SK-N-SH treated with all-trans-retinoic acid at 6 μM for 48 hours (cell line): ENCODE measurements around the gene OR9A2.

Experiments used
- ARNTL ChIP-seq: fragments of 450-650 bp; formaldehyde crosslinking; IDR thresholded peaks from 2 replicates; pipeline ENCODE4 v1.5.0; 2020; ENCODE audit warnings: low read depth, mild to moderate bottlenecking, moderate library complexity, borderline replicate concordance
- CSRNP3 ChIP-seq: fragments of 250-450 bp; sonication (Bioruptor Pico); IDR thresholded peaks from 2 replicates; pipeline ENCODE4 v1.5.1; 2021; ENCODE audit warnings: mild to moderate bottlenecking, moderate library complexity
- ESRRG ChIP-seq: fragments of 250-450 bp; sonication (Bioruptor Pico); IDR thresholded peaks from 2 replicates; pipeline ENCODE4 v1.6.1; 2021; ENCODE audit warnings: mild to moderate bottlenecking
- GLIS3 ChIP-seq: fragments of 250-450 bp; sonication (Bioruptor Pico); IDR thresholded peaks from 2 replicates; pipeline ENCODE4 v1.5.0; 2020; ENCODE audit warnings: mild to moderate bottlenecking, moderate library complexity
- ISL1 ChIP-seq: fragments of 250-450 bp; sonication (Bioruptor Pico); IDR thresholded peaks from 2 replicates; pipeline ENCODE4 v2.1.2; 2022; ENCODE audit warnings: mild to moderate bottlenecking, moderate library complexity
- PATZ1 ChIP-seq: fragments of 250-450 bp; sonication (Bioruptor Pico); IDR thresholded peaks from 2 replicates; pipeline ENCODE4 v1.8.0; 2020; ENCODE audit warnings: mild to moderate bottlenecking, moderate library complexity, borderline replicate concordance
- POU6F1 ChIP-seq: fragments of 250-450 bp; sonication (Bioruptor Pico); IDR thresholded peaks from 2 replicates; pipeline ENCODE4 v1.8.0; 2021; ENCODE audit warnings: low read depth, mild to moderate bottlenecking, moderate library complexity, borderline replicate concordance
- RARB ChIP-seq: fragments of 250-450 bp; sonication (Bioruptor Pico); IDR thresholded peaks from 2 replicates; pipeline ENCODE4 v1.8.0; 2021; ENCODE audit warnings: mild to moderate bottlenecking, moderate library complexity
- TCF4 ChIP-seq: fragments of 250-450 bp; sonication (Bioruptor Pico); IDR thresholded peaks from 2 replicates; pipeline ENCODE4 v1.8.0; 2021; ENCODE audit warnings: mild to moderate bottlenecking, moderate library complexity, borderline replicate concordance
- TOX ChIP-seq: fragments of 250-450 bp; sonication (Bioruptor Pico); IDR thresholded peaks from 2 replicates; pipeline ENCODE4 v1.8.0; 2021; ENCODE audit warnings: mild to moderate bottlenecking, moderate library complexity, borderline replicate concordance
- ZFP3 ChIP-seq: fragments of 250-450 bp; sonication (Bioruptor Pico); IDR thresholded peaks from 2 replicates; pipeline ENCODE4 v1.5.0; 2020; ENCODE audit warnings: mild to moderate bottlenecking, moderate library complexity
- ZFP30 ChIP-seq: fragments of 450-650 bp; formaldehyde crosslinking; IDR thresholded peaks from 2 replicates; pipeline ENCODE4 v1.5.0; 2022; ENCODE audit warnings: mild to moderate bottlenecking, moderate library complexity
- ZNF565 ChIP-seq: fragments of 450-650 bp; formaldehyde crosslinking; conservative IDR thresholded peaks from 2 replicates; pipeline ENCODE4 v1.5.0; 2020; ENCODE audit warnings: low read depth, mild to moderate bottlenecking, moderate library complexity

GRCh38 chr7:143027032-143027431 lies at the start of gene OR9A2:
- no peak for TF ChIP-seq ZFP3 (CRISPR knock-in tag)
- TF ChIP-seq ESRRG, result no peak
- TF ChIP-seq TCF4 (CRISPR knock-in tag), result no peak
- no peak for TF ChIP-seq POU6F1 (CRISPR knock-in tag)
- no peak for TF ChIP-seq ZNF565 (CRISPR knock-in tag)
- TF ChIP-seq ZFP30 (CRISPR knock-in tag), result no peak
- TF ChIP-seq PATZ1 (CRISPR knock-in tag), result no peak
- TF ChIP-seq RARB, result no peak
- no peak for TF ChIP-seq ARNTL
- no peak for TF ChIP-seq TOX (CRISPR knock-in tag)
- no peak for TF ChIP-seq GLIS3 (CRISPR knock-in tag)
- TF ChIP-seq ISL1 (CRISPR knock-in tag), result no peak
- no peak for TF ChIP-seq CSRNP3 (CRISPR knock-in tag)
